Activated T-helper 1 cell treated with anti-CD3 and anti-CD28 coated beads, Interleukin-12 subunit alpha, Interleukin-12 subunit beta, Interleukin-2, Interleukin-4 antibody, amounts not matched to agents 30 ng/mL and 10 ng/mL and 1 ng/mL, durations not matched to agents 14 hours and 24 hours and 36 hours (primary cell): ENCODE data around the gene GATD1. TPM values are rescaled to one million over a fixed set of nuclear protein-coding genes. Genes with fewer than 3 reads are reported as not detected.

Source experiments
- DNase-seq: peaks from one replicate; pipeline ENCODE4 v3.0.0; 2021; ENCODE audit warnings: low spot score
- H3K27ac Mint-ChIP-seq: one replicate; pipeline ENCODE4 v1.8.0; 2021; ENCODE audit warnings: mild to moderate bottlenecking, mixed read lengths
- H3K27me3 Mint-ChIP-seq: one replicate; pipeline ENCODE4 v1.8.0; 2022; ENCODE audit warnings: mild to moderate bottlenecking, moderate library complexity, mixed read lengths; ENCODE audit not compliant: insufficient read depth
- H3K36me3 Mint-ChIP-seq: one replicate; pipeline ENCODE4 v1.8.0; 2021; ENCODE audit warnings: low read depth, mixed read lengths
- H3K4me1 Mint-ChIP-seq: one replicate; pipeline ENCODE4 v1.8.0; 2021; ENCODE audit warnings: low read depth, mixed read lengths
- H3K4me3 Mint-ChIP-seq: one replicate; pipeline ENCODE4 v1.8.0; 2021; ENCODE audit warnings: mild to moderate bottlenecking, moderate library complexity, mixed read lengths
- H3K9me3 Mint-ChIP-seq: one replicate; pipeline ENCODE4 v1.8.0; 2021; ENCODE audit warnings: mixed read lengths
- intact Hi-C: fragments of 100-400 bp; cut with micrococcal nuclease; formaldehyde crosslinking; loops from one replicate; pipeline ENCODE4 v1.15.1; 2024
- total RNA-seq: library from RNA; stranded (reverse); gene quantifications from 2 replicates; pipeline ENCODE4 v1.2.3, GENCODE V29; 2022

Gene GATD1
- total RNA-seq, 1 donor from 2014 or later = 81.7 TPM

GRCh38 chr11:726278-727220, 50.7 kb downstream of the GATD1 start:
- Mint-ChIP-seq H3K9me3 (no peaks in the 10 kb centered on the region), H3K4me3 (peak overlapping the region; percentile 37), H3K36me3 (peaks cover 2% of the 10 kb centered on the region), H3K27ac (no peak overlapping the region), H3K27me3 (peaks cover 11% of the 10 kb centered on the region), H3K4me1 (peaks cover 8% of the 10 kb centered on the region)
- intact Hi-C loops = loop anchor here (2.0 to 10.0 kb wide), 2 partner anchors 166 to 282 kb away; partner anchors contain the start of genes ANO9, LMNTD2 and RASSF7
- DNase-seq = peak; percentile 46

DNA sequence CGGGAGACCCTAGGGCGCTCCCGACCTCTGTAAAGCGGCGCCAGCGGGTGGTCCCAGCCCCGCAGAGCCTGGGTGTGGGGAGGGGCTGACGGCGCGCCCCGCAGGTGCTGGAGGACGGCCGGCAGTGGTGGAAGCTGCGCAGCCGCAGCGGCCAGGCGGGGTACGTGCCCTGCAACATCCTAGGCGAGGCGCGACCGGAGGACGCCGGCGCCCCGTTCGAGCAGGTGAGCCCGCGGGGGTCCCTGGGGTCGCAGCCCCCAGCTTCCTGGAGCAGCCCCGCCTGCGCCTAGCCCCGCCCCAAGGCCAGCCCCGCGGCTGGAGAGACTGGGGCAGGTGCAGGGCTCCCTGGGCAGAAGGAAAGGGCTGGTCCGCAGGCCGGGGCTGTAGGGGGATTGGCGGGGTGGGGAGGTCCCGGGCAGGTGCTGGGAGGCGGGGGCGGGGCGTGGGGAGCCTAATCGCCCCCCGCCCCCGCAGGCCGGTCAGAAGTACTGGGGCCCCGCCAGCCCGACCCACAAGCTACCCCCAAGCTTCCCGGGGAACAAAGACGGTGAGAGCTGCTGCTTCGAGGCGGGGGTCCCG, 51.6 kb downstream of the GATD1 start:
- H3K4me3 Mint-ChIP-seq = peak overlapping the region; percentile 76
- H3K27me3 Mint-ChIP-seq = peaks cover 13% of the 10 kb centered on the region
- intact Hi-C loops = loop anchor here (2.0 to 10.0 kb wide), 2 partner anchors 165 to 281 kb away; partner anchors contain the start of genes ANO9, LMNTD2 and RASSF7
- H3K27ac Mint-ChIP-seq = no peak overlapping the region
- H3K9me3 Mint-ChIP-seq = no peaks in the 10 kb centered on the region
- DNase-seq = no peak
- H3K36me3 Mint-ChIP-seq = peaks cover 2% of the 10 kb centered on the region
- H3K4me1 Mint-ChIP-seq = peaks cover 8% of the 10 kb centered on the region

GRCh38 chr11:724778-725386, 52.4 kb downstream of the GATD1 start:
- peak overlapping the region; percentile 76 for H3K4me3 Mint-ChIP-seq
- intact Hi-C loops = loop anchor here (5.0 to 10.0 kb wide), 2 partner anchors 188 to 280 kb away; partner anchors contain the start of genes ANO9, HRAS and LRRC56
- peaks cover 8% of the 10 kb centered on the region for H3K4me1 Mint-ChIP-seq
- peak overlapping the region; percentile 48 for H3K27ac Mint-ChIP-seq
- H3K27me3 Mint-ChIP-seq = peaks cover 14% of the 10 kb centered on the region
- H3K36me3 Mint-ChIP-seq = peaks cover 2% of the 10 kb centered on the region
- H3K9me3 Mint-ChIP-seq = no peaks in the 10 kb centered on the region
- DNase-seq = no peak

GRCh38 chr11:724049-724777, 53.1 kb downstream of the GATD1 start:
- intact Hi-C loops = loop anchor here (5.0 to 10.0 kb wide), 2 partner anchors 187 to 279 kb away; partner anchors contain the start of genes ANO9, HRAS and LRRC56
- no peak overlapping the region for H3K4me3 Mint-ChIP-seq
- H3K27ac Mint-ChIP-seq = peak overlapping the region; percentile 34
- peaks cover 20% of the 10 kb centered on the region for H3K27me3 Mint-ChIP-seq
- H3K36me3 Mint-ChIP-seq = peaks cover 3% of the 10 kb centered on the region
- DNase-seq = no peak
- H3K9me3 Mint-ChIP-seq = no peaks in the 10 kb centered on the region
- peaks cover 8% of the 10 kb centered on the region for H3K4me1 Mint-ChIP-seq

- DNase-seq = peak; percentile 40
- Mint-ChIP-seq H3K27ac (peak overlapping the region; percentile 9), H3K4me3 (peak overlapping the region; percentile 75), H3K27me3 (peaks cover 25% of the 10 kb centered on the region), H3K9me3 (no peaks in the 10 kb centered on the region), H3K36me3 (peaks cover 3% of the 10 kb centered on the region), H3K4me1 (peaks cover 8% of the 10 kb centered on the region)
- intact Hi-C loops = loop anchor here (1.0 to 10.0 kb wide), 6 partner anchors 27 to 279 kb away; partner anchors contain the start of genes ANO9, HRAS and LRRC56
Measured at GRCh38 chr11:723120-723883, 54.0 kb downstream of the GATD1 start.

- no peak for DNase-seq
- intact Hi-C loops = loop anchor here (5.0 to 10.0 kb wide), 2 partner anchors 185 to 278 kb away; partner anchors contain the start of genes ANO9, HRAS and LRRC56
- Mint-ChIP-seq H3K9me3 (no peaks in the 10 kb centered on the region), H3K4me3 (no peak overlapping the region), H3K27ac (no peak overlapping the region), H3K36me3 (peaks cover 3% of the 10 kb centered on the region), H3K4me1 (peaks cover 8% of the 10 kb centered on the region), H3K27me3 (peaks cover 27% of the 10 kb centered on the region)
Measured at GRCh38 chr11:722346-722811, 54.9 kb downstream of the GATD1 start.

DNA sequence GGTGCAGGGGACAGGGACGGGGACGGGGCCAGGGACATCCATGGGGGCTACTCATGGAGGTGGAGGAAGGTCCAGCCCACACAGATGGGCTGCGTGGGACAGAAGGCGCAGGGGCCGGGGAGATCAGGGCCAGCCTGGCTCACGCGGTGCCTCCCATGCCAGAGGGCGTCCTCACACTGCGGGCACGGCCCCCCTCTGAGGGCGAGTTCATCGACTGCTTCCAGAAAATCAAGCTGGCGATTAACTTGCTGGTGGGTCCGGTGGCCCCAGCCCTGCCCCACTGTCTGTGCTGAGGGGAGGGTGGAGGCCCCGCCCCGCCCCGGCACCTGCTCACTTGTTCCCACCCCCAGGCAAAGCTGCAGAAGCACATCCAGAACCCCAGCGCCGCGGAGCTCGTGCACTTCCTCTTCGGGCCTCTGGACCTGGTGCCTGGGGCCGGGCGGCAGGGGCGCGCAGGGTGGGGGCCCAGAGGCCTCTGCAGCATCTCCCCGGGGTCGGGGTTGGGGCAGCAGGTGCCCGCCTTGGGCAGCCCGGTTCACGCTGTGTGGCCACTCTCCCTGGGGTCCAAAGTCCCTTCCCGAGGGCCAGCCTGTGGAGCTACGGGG, 55.4 kb downstream of the GATD1 start:
- H3K9me3 Mint-ChIP-seq = no peaks in the 10 kb centered on the region
- H3K27ac Mint-ChIP-seq = no peak overlapping the region
- DNase-seq = peak; percentile 28
- intact Hi-C loops = loop anchor here (5.0 to 10.0 kb wide), 2 partner anchors 185 to 277 kb away; partner anchors contain the start of genes ANO9, HRAS and LRRC56
- peaks cover 8% of the 10 kb centered on the region for H3K4me1 Mint-ChIP-seq
- H3K4me3 Mint-ChIP-seq = no peak overlapping the region
- H3K27me3 Mint-ChIP-seq = peaks cover 30% of the 10 kb centered on the region
- peaks cover 3% of the 10 kb centered on the region for H3K36me3 Mint-ChIP-seq

- Mint-ChIP-seq H3K4me3 (peak overlapping the region; percentile 45), H3K36me3 (peaks cover 3% of the 10 kb centered on the region), H3K9me3 (no peaks in the 10 kb centered on the region), H3K27me3 (peaks cover 31% of the 10 kb centered on the region), H3K27ac (no peak overlapping the region), H3K4me1 (peaks cover 8% of the 10 kb centered on the region)
- no peak for DNase-seq
- intact Hi-C loops = loop anchor here (5.0 to 10.0 kb wide), 2 partner anchors 184 to 276 kb away; partner anchors contain the start of genes ANO9, HRAS and LRRC56
Measured at GRCh38 chr11:721247-721740, 56.0 kb downstream of the GATD1 start.

- Mint-ChIP-seq H3K4me3 (peak overlapping the region; percentile 39), H3K9me3 (no peaks in the 10 kb centered on the region), H3K36me3 (peaks cover 3% of the 10 kb centered on the region), H3K27ac (no peak overlapping the region), H3K27me3 (peaks cover 34% of the 10 kb centered on the region), H3K4me1 (peaks cover 8% of the 10 kb centered on the region)
- DNase-seq = no peak
- intact Hi-C loops = loop anchor here (5.0 to 10.0 kb wide), 2 partner anchors 183 to 276 kb away; partner anchors contain the start of genes ANO9, HRAS and LRRC56
Measured at GRCh38 chr11:720642-721246, 56.5 kb downstream of the GATD1 start.

DNA sequence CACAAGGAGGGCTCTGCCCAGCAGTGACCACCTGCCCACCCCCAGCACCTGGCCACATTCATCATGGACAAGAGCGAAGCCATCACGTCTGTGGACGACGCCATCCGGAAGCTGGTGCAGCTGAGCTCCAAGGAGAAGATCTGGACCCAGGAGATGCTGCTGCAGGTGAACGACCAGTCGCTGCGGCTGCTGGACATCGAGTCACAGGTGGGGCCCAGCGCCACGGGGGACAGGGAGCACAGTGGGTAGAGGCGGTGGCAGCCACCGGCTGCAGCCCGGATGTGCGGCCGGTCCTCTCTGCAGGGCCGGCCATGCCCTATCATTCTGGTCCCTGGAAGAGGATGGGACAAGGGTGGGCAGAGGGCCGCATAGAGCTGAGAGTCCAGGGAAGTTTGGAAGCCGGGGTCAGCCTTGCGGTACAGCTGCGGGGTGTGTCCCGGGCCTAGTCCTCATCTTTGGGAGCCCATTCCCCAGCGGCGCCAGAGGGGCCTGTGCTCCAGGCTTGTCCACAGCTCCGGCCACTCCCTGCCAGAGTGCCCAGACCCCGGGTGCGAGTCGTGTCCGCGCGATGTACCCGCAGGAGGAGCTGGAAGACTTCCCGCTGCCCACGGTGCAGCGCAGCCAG, 57.2 kb downstream of the GATD1 start:
- Mint-ChIP-seq H3K27ac (no peak overlapping the region), H3K36me3 (peaks cover 3% of the 10 kb centered on the region), H3K9me3 (no peaks in the 10 kb centered on the region), H3K4me3 (peak overlapping the region; percentile 53), H3K4me1 (peaks cover 8% of the 10 kb centered on the region), H3K27me3 (peaks cover 37% of the 10 kb centered on the region)
- intact Hi-C loops = loop anchor here (5.0 to 10.0 kb wide), 2 partner anchors 183 to 275 kb away; partner anchors contain the start of genes ANO9, HRAS and LRRC56
- DNase-seq = no peak
